SK-MEL-5 (cell line): Measurements from ENCODE around the gene NUB1. TPM values are rescaled to one million over a fixed set of nuclear protein-coding genes. Genes with fewer than 3 reads are reported as not detected.
"Not testable (repeated sequence)": the region's sequence is repeated elsewhere in the genome, so short reads cannot be mapped to it uniquely, and the experiment has no call there.

Experiments
- DNase-seq: peaks from one replicate; pipeline ENCODE4 v3.0.0-alpha.2; 2016; ENCODE audit warnings: low read depth, low spot score
- in situ Hi-C: cut with HindIII; loops from 2 replicates; pipeline ENCODE4 v1.10.0; 2016; ENCODE audit warnings: low sequenced_read_pairs, high pct_unique_total_duplicates, low pct_unique_long_range_greater_than_20kb
- polyA plus RNA-seq, 2 experiments: library from polyadenylated mRNA; depleted of rRNA; stranded (reverse); fragments of >200 nt; gene quantifications; 2 replicates each; pipeline ENCODE4 v1.2.3, GENCODE V29; 2015
- total RNA-seq: library from RNA; depleted of rRNA; stranded (reverse); fragments of >200 nt; shearing (Covaris generic); gene quantifications from 2 replicates; pipeline ENCODE4 v1.2.3, GENCODE V29; 2014; rRNA removed

The NUB1 gene, protein sequence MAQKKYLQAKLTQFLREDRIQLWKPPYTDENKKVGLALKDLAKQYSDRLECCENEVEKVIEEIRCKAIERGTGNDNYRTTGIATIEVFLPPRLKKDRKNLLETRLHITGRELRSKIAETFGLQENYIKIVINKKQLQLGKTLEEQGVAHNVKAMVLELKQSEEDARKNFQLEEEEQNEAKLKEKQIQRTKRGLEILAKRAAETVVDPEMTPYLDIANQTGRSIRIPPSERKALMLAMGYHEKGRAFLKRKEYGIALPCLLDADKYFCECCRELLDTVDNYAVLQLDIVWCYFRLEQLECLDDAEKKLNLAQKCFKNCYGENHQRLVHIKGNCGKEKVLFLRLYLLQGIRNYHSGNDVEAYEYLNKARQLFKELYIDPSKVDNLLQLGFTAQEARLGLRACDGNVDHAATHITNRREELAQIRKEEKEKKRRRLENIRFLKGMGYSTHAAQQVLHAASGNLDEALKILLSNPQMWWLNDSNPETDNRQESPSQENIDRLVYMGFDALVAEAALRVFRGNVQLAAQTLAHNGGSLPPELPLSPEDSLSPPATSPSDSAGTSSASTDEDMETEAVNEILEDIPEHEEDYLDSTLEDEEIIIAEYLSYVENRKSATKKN
- 73.4 and 80.6 TPM in 2 replicates for total RNA-seq
- polyA plus RNA-seq (2015; cell fraction: cytosol; rRNA removed), result 63.4 and 69.1 TPM in 2 replicates
- polyA plus RNA-seq (2015; cell fraction: nucleus; rRNA removed), result 53.9 and 59.9 TPM in 2 replicates

DNA sequence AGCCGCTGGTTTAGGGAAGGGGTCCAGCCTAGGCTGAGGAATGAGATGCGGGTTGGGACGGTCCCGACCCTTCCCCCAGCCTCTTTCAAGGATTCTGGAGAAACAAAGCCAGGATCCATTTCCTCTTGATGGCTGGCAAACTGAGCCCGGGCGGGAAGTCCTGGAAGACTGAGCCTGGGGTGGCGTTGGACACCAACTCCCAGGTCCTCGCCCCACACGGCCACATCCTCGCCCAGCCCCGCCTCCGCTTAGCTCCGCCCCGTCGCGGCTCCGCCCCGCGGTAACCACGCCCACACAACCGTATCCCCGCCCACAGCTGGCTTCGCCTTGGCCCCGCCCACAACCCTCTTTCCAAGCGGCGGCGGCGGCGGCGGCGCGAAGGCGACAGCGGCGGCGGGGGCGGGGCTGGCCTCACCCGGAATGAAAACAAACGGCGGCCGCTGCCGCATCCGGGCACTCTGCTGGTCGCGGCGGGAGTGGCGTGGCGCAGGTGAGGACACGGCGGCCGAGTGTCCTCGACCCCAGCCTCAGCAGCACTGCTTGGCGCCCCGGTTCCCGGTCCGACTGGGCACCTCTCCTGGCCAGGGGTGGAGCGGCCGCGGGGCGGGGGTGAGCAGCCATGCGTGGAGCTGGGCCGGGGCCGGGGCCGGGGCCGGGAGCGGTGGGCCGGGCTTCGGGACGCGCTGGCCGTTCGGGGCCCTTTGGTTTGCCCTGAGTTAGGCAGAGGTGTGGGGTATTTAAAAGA is at the start of gene NUB1:
NUB1 (plus strand) TSS at position 456 of the 745 bp plus-strand sequence. CDS start 3,538 bp downstream, outside the sequence.
- peak; percentile 92 for DNase-seq
- in situ Hi-C loops, result no loop called here

DNA sequence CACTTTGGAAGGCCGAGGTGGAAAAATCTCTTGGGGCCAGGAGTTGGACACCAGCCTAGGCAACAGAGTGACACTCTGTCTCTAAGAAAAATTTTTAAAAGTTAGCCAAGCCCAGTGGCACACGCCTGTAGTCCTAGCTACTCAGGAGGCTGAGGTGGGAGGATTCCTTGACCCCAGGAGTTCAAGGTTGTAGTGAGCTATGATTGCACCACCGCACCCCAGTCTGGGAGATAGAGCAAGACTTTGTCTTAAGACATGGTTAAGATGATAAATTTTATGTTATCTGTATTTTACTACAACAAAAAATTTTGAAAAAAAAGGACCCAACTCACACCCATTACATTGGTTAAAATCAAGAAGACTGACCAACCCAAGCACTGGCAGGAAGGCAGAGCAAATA is 48.8 kb upstream of the NUB1 start:
- in situ Hi-C loops, result no loop called here
- DNase-seq, result no peak

DNA sequence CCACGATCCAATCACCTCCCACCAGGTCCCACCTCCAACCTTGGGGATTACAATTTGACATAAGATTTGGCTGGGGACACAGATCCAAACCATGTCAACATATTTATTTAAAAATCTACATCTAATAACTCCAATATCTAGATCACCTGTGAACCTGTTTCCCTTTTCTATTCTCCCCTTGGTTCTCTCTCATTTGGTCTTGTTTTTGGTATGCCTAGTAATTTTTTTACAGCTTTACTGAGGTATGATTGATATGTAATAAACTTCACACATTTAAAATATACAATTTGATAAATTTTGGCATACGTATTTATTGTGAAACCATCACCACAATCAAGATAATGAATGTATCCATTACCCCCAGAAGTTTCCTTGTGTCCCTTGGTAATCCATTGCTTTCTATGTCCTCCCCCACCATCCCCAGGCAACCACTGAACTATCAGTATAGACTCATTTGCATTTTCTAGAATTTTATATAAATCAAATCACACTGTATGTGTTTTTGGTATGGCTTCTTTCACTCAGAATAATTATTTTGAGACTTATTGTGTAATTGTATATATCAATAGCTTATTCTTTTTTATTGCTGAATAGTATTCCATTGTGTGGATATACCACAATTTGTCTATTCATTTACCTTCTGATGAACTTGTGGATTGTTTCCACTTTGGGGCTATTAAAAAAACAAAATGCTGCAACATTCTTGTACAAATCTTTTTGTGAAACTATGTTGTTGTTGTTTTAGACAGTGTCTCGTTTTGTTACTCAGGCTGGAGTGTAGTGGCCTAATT is 45.2 kb upstream of the NUB1 start:
- no peak for DNase-seq
- in situ Hi-C loops, result no loop called here

DNA sequence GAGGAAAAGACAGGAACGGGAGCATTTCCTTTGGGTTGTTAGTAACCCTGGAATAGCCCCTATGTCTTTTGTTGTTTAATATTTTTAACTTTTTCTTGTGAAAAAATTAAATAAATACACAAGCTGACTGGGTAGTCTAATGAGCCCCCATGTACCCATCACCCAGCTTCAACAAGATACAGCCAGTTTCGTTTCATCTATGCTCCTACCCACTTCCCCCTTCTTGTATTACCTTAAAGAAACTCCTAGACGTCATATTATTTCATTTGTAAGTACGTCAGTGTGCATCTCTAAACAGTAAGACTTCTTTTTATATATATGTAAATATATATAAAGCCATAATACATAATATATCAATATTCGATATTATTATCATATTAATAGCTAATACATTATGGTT is 42.8 kb upstream of the NUB1 start:
- DNase-seq, result no peak
- in situ Hi-C loops, result no loop called here

DNA sequence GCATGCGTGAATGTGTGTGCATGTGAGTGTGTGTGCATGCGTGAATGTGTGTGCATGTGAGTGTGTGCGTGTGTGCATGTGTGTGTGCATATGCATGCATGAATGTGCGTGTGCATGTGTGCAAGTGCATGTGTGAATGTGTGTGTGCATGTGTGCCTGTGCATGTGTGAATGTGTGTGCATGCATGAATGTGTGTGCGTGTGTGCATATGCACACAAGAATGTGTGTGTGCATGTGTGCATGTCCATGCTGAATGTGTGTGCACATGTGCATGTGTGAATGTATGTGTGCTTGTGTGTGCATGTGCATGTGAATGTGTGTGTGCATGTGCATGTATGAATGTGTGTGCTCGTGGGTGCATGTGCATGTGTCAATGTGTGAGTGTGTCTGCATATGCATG is 42.1 kb upstream of the NUB1 start:
- in situ Hi-C loops, result no loop called here
- DNase-seq, result no peak

DNA sequence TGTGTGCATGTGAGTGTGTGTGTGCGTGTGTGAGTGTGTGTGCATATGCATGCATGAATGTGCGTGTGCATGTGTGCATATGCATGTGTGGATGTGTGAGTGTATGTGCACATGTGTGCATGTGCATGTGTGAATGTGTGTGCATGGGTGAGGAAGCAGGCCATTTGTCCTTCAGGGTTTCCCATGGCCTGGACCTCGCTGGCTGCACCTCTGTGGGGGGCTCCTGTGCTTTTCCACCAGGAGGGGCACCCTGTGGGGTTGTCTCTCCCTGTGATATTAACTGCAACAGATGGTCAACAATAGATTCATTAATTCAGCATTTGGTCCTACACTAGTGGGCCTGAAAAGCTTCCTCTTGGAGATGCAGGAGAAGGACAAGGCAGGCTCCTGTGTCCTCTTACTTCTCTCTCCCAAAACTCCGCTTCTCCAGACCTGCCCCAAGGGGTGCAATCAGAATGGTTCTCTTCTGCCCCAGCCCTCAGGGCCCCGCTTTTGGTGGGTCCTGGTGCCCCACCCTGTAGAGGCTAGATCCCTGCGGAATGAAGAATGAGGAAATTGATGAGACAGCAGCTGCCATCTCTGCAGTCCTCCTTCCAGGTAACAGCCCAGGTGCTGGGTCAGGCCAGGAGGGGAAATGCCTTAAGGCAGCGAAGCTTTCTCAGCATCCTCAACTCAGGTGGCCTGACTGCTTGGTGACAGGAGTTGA is 41.5 kb upstream of the NUB1 start:
- in situ Hi-C loops, result loop anchor here (10.0 kb wide), 2 partner anchors 45 to 135 kb away; partner anchors contain the start of gene GBX1
- DNase-seq, result no peak

DNA sequence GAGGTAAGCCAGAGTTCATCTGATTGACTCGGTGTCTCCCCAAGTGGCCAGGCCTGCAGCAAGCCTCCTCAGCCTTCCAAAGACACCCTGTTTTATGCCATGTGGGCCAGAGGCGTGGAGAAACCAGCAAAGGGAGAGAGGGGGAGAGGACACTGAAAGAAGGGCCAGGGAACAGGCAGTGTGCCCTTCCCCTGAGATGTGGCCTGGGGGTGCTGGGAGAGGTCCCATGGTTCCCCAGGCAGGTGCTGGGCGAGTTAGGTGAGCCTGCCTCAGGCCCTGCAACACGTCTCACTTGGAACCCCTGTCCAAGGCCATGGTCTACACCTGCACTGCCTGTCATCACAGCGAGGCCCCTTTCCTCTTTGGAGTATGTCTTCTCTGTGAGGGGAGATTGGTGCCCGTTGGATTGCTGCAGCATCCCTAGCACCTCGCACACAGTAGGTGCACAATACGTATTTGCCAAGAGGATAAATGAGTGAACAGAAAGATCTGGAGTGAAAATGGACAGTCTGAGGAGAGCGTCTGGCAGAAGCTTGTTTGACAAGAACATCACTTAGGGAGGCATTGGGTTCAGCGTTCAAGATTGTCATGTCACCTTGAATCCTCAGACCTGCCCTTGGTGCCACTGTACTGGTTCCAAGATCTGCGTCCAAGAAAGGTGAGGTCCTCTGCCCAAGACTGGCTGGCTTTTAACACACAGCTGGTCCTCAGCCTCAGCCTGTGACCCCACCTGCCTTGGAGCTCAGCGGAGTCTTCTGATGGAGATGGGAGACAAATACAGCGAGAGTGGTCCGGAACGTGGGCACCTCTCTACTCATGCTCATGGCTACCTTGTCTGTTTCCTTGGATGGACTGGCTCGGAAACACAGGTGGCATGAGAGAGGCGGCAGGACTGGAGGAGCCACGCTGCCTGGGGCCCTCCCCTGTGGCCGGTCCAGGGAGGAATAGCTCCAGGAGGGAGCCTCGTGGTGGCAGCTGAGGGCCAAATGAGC is 39.8 kb upstream of the NUB1 start:
- no peak for DNase-seq
- in situ Hi-C loops, result loop anchor here (10.0 kb wide), 2 partner anchors 47 to 137 kb away; partner anchors contain the start of gene GBX1

DNA sequence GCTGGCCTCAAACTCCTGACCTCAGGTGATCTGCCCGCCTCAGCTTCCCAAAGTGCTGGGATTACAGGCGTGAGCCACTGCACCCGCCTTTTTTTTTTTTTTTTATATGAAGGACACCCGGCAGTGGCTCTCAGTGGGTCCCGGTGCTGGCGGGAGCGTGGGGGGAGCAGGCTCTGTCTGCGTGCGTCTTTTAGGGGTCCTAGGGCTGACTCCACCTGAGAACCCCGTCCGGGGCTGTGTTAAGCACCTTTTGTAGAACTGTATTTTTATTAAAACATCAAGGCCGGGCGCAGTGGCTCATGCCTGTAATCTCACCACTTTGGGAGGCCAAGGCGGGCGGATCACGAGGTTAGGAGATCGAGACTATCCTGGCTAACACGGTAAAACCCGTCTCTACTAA is 37.4 kb upstream of the NUB1 start:
- in situ Hi-C loops, result loop anchor here (10.0 kb wide), 2 partner anchors 49 to 139 kb away; partner anchors contain the start of gene GBX1
- DNase-seq, result not testable (repeated sequence)

DNA sequence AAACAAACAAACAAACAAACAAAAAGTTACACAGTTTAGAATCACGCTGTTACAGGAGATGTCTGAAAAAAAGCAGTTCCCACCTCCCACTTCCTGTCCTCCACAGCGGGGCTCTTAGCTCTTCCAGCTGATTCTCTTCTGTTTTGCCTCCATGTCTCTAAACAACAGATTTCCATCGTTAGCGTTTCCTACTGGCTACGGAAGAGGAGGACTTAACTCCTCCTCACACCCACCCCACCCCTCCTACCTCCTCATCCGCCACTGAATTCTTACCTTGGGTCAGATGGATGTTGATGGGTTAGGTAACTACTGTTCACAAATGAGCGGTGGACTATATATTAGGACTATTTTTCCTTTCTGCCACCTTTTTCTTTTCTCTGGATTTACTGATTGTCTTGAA is 36.8 kb upstream of the NUB1 start:
- in situ Hi-C loops, result loop anchor here (10.0 kb wide), 2 partner anchors 50 to 140 kb away; partner anchors contain the start of gene GBX1
- no peak for DNase-seq

DNA sequence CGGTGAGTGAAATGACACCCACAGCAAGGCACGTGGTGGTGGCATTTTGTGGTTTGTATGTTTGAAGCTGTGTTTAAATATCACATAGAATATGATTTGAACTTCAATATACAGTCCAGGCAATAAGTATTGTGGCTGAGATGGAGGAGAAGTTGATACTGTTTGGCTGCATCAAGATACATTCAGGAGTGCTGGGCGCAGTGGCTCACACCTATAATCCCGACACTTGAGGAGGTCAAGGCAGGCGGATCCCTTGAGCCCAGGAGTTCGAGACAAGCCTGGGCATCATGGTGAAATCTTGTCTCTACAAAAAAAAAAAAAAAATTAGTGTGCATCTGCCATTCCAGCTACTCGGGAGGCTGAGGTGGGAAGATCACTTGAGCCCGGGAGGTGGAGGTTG is 35.2 kb upstream of the NUB1 start:
- in situ Hi-C loops, result loop anchor here (10.0 kb wide), 2 partner anchors 52 to 142 kb away; partner anchors contain the start of gene GBX1
- no peak for DNase-seq

DNA sequence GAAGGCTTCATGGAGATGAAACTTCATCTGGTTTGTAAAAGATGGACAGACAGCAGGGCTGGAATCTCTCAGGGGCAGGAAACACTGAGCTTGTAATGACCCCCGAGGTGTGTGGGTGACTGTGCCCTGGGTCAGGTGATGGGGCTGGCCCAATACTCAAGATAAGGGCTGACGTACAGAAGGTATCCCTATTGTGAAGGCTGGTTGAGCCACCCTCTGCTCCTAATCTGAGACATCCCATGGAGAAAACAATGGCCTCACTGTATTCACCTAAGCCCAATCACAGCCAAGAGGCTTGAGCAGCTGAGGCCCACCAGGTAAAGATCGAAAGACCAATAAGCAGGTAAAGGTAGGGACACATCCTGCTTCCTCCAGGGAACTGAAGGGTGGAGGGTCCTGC is 34.8 kb upstream of the NUB1 start:
- in situ Hi-C loops, result loop anchor here (10.0 kb wide), 2 partner anchors 52 to 142 kb away; partner anchors contain the start of gene GBX1
- DNase-seq, result peak; percentile 20

DNA sequence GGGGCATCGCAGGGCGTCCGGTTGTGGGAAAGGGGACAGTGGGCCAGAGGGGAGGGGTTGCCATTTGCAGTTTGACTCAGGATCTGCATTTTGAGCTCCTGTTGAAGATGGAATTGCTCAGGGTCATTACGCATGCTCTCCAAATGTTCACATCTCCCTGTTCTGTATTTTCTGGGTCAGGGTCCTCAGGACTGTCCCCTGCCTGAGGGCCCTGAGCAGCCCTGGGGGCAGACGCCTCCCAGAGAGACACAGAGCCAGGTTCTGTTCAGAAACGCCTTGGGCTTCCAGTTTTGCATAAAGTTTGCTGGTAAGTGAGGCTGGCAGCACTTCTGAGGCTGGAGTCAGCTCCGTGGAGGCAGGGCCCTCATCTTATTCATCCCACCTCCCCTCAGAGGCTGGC is 34.1 kb upstream of the NUB1 start:
- DNase-seq, result no peak
- in situ Hi-C loops, result loop anchor here (10.0 kb wide), 2 partner anchors 53 to 143 kb away; partner anchors contain the start of gene GBX1

DNA sequence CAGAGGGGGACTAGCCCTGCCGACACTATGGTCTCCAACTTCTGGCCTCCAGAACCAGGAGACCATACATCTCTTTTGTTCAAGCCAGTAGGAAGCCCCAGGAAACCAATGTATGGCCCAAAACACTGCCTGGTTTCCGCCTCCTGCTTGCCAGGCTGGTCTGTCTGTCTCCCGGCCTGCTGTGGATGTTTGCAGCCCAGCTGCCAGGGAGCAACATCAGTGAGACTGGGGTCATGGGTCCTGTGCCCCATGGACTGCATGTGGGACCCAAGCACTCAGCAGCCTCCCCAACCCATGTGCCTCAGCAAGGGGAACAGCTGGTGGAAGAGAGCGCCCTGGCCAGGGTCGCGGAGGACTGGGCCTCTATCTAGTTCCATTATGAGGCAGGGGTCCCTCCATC is 33.4 kb upstream of the NUB1 start:
- in situ Hi-C loops, result loop anchor here (10.0 kb wide), 2 partner anchors 53 to 143 kb away; partner anchors contain the start of gene GBX1

DNA sequence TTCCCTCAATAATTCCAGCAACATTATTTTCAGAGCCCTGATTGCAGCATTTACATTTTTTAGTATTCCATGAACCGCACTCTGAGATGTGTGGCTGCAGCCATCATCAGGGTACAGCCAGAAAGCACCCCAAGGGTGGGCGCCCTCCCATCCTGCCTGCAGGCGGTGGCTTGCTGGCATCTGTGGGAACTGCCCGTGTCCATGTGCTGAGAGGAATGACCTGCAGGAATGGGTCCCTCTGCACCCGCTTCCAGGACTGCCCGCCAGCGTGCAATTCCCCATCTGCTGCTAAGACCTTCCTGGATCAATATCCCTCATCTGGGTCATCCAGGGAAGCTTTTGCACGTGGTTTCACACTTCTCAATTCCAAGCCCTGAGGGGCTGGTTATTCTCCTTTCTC is 32.8 kb upstream of the NUB1 start:
- no peak for DNase-seq
- in situ Hi-C loops, result loop anchor here (10.0 kb wide), 2 partner anchors 54 to 144 kb away; partner anchors contain the start of gene GBX1

More for the DNA sequence above, 33.4 kb upstream of the NUB1 start:
- no peak for DNase-seq

DNA sequence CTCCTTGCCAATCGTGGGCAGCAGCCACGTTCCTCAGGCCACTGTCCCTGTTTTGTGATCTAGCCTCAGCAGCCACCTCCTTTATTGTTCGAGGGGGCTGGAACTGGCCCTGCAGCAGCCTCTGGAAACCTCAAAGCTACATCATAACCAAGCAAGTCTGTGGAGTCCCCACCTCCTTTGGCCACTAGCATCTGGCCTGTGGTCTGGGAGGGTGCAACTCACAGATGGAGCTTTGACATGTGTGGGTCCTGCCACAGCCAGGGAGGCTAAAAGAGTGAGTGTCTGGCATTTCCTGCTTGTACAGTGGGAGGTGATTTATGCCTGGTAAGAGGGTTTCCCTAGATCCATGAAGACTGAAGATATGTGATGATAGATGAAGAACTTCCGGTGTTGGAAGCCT is 32.3 kb upstream of the NUB1 start:
- DNase-seq, result no peak
- in situ Hi-C loops, result loop anchor here (10.0 kb wide), 2 partner anchors 55 to 145 kb away; partner anchors contain the start of gene GBX1
